CD4-positive, CD25-positive, alpha-beta regulatory T cell (primary cell): ENCODE results near the gene LRRC37B. TPM values are rescaled to one million over a fixed set of nuclear protein-coding genes. Genes with fewer than 3 reads are reported as not detected.
"Not testable (repeated sequence)": the region's sequence is repeated elsewhere in the genome, so short reads cannot be mapped to it uniquely, and the experiment has no call there.

Experiments used
- ATAC-seq, 2 donors: fragments of 150-1000 bp; cut with Tn5 transposase; one replicate each; pipeline ENCODE4 v1.10.0; 2021; ENCODE audit warnings: low read depth in 2 of 2, moderate number of reproducible peaks in 2 of 2, moderate library complexity in 1 of 2
- DNase-seq, 3 donors: peaks; one replicate each; pipeline versions ENCODE4 v3.0.0 to v3.0.0-alpha.2; 2012 to 2022; ENCODE audit warnings: mixed read lengths in 1 of 3
- H3K27ac ChIP-seq: one replicate; pipeline ENCODE4 v1.7.0; 2013; ENCODE audit warnings: mild to moderate bottlenecking, low read length; ENCODE audit not compliant: insufficient read depth, poor library complexity, severe bottlenecking
- H3K27me3 ChIP-seq: one replicate; pipeline ENCODE4 v1.7.0; 2013; ENCODE audit warnings: low read length; ENCODE audit not compliant: control insufficient read depth, insufficient read depth
- H3K36me3 ChIP-seq: one replicate; pipeline ENCODE4 v1.7.0; 2013; ENCODE audit warnings: mild to moderate bottlenecking, low read length, moderate library complexity; ENCODE audit not compliant: control insufficient read depth, insufficient read depth
- H3K4me1 ChIP-seq: 2 replicates; pipeline ENCODE4 v1.7.0; 2013; ENCODE audit warnings: mild to moderate bottlenecking, low read length; ENCODE audit not compliant: insufficient read depth, control insufficient read depth, poor library complexity, severe bottlenecking
- H3K4me3 ChIP-seq: one replicate; pipeline ENCODE4 v1.7.0; 2013; ENCODE audit warnings: low read depth, mild to moderate bottlenecking, low read length, moderate library complexity
- H3K9me3 ChIP-seq, 2 experiments: 1 replicate in 1 of 2; 2 replicates in 1 of 2; pipeline ENCODE4 v1.7.0; 2013; ENCODE audit warnings: low read length in 2 of 2, mild to moderate bottlenecking in 1 of 2, moderate library complexity in 1 of 2; ENCODE audit not compliant: control insufficient read depth in 2 of 2
- H3K27ac Mint-ChIP-seq, 3 donors: one replicate each; pipeline ENCODE4 v1.8.0; 2020 to 2022; ENCODE audit warnings: mild to moderate bottlenecking in 3 of 3, mixed read lengths in 3 of 3, moderate library complexity in 2 of 3
- H3K27me3 Mint-ChIP-seq: one replicate; pipeline ENCODE4 v1.8.0; 2022; ENCODE audit warnings: mild to moderate bottlenecking, mixed read lengths
- H3K36me3 Mint-ChIP-seq: one replicate; pipeline ENCODE4 v1.8.0; 2020; ENCODE audit warnings: mixed read lengths
- H3K4me1 Mint-ChIP-seq, 4 donors: one replicate each; pipeline ENCODE4 v1.8.0; 2020 to 2022; ENCODE audit warnings: mixed read lengths in 4 of 4, mild to moderate bottlenecking in 1 of 4
- H3K4me3 Mint-ChIP-seq, 4 donors: one replicate each; pipeline ENCODE4 v1.8.0; 2020 to 2022; ENCODE audit warnings: mild to moderate bottlenecking in 4 of 4, mixed read lengths in 4 of 4, moderate library complexity in 3 of 4
- H3K9me3 Mint-ChIP-seq, 7 donors: one replicate each; pipeline ENCODE4 v1.8.0; 2020 to 2022; ENCODE audit warnings: mixed read lengths in 7 of 7, mild to moderate bottlenecking in 3 of 7, moderate library complexity in 2 of 7
- polyA plus RNA-seq, 4 donors: library from polyadenylated mRNA; unstranded; fragments of 300-500 nt; fragmentation: Illumina TruSeq; gene quantifications; one replicate each; pipeline ENCODE4 v1.2.3, GENCODE V29; 2021
- total RNA-seq: library from RNA; stranded (reverse); gene quantifications from one replicate; pipeline ENCODE4 v1.2.3, GENCODE V29; 2022

Gene LRRC37B
- total and polyA plus RNA-seq, 5 donors from 2014 or later: 11.2 to 112 (median 15.8) TPM

DNA sequence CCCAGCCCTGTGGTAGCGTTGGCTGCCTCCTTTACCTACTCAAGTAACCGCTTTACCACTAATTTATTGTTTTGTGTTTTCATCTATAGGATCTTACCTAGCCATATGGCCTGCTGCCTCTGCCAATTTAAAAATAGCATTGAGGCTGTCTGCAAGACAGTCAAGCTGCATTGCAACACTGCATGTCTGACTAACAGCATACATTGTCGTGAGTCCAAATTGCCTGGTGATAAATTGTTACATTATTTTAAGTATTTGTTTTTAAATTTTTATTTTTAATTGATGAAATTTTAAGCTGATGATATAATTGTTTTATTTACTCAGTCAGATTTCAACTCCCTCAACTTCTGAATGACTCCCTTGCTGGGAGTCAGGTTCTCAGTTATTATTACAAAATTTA lies 38.4 kb downstream of the LRRC37B start:
- DNase-seq, H3K4me1 ChIP-seq, H3K27me3 Mint-ChIP-seq, H3K27ac Mint-ChIP-seq, H3K9me3 ChIP-seq, H3K36me3 Mint-ChIP-seq, H3K4me3 Mint-ChIP-seq, H3K4me1 Mint-ChIP-seq, H3K9me3 Mint-ChIP-seq, H3K27ac ChIP-seq, H3K27me3 ChIP-seq, H3K4me3 ChIP-seq, ATAC-seq: not testable (repeated sequence)
- H3K36me3 ChIP-seq: peaks cover 16% of the 10 kb centered on the region

GRCh38 chr17:32047663-32048062 lies 40.5 kb downstream of the LRRC37B start:
- H3K4me3 ChIP-seq, H3K4me3 Mint-ChIP-seq, H3K36me3 Mint-ChIP-seq, H3K9me3 ChIP-seq, H3K27me3 Mint-ChIP-seq, H3K27ac Mint-ChIP-seq, H3K27me3 ChIP-seq, H3K4me1 Mint-ChIP-seq, DNase-seq, H3K4me1 ChIP-seq, ATAC-seq, H3K27ac ChIP-seq, H3K9me3 Mint-ChIP-seq: not testable (repeated sequence)
- H3K36me3 ChIP-seq: peaks cover 10% of the 10 kb centered on the region

DNA sequence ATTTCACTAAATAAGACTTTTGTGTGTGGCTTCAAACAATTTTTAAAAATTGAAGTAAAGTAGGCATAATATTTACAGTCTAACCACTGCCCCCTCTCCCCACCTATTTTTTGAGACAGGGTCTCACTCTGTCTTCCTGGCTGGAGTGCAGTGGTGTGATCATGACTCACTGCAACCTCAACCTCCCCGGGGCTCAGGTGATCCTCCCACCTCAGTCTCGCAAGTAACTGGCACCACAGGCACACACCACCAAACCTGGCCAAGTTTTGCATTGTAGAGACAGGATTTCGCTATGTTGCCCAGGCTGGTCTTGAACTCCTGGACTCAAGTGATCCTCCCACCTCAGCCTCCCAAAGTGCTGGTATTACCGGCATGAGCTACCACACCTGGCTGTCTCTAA lies 47.8 kb downstream of the LRRC37B start:
- H3K36me3 ChIP-seq, DNase-seq, ATAC-seq, H3K4me1 ChIP-seq, H3K9me3 ChIP-seq, H3K27me3 ChIP-seq, H3K4me3 Mint-ChIP-seq, H3K27ac ChIP-seq, H3K9me3 Mint-ChIP-seq, H3K4me1 Mint-ChIP-seq, H3K27me3 Mint-ChIP-seq, H3K4me3 ChIP-seq, H3K36me3 Mint-ChIP-seq: not testable (repeated sequence)
- peak overlapping the region in 1 of 3 donors; percentile 46 for H3K27ac Mint-ChIP-seq

GRCh38 chr17:32055425-32055824 lies 48.2 kb downstream of the LRRC37B start:
- not testable (repeated sequence) for H3K4me1 Mint-ChIP-seq, H3K36me3 ChIP-seq, H3K27ac ChIP-seq, H3K4me1 ChIP-seq, H3K27me3 Mint-ChIP-seq, ATAC-seq, H3K9me3 ChIP-seq, H3K4me3 Mint-ChIP-seq, H3K9me3 Mint-ChIP-seq, H3K36me3 Mint-ChIP-seq, H3K27me3 ChIP-seq, H3K4me3 ChIP-seq, DNase-seq
- peak overlapping the region in 1 of 3 donors; percentile 9 for H3K27ac Mint-ChIP-seq

GRCh38 chr17:32056500-32056899 lies 49.3 kb downstream of the LRRC37B start:
- H3K9me3 Mint-ChIP-seq, DNase-seq, H3K4me1 Mint-ChIP-seq, H3K27ac Mint-ChIP-seq, H3K4me3 Mint-ChIP-seq, H3K4me3 ChIP-seq, ATAC-seq, H3K9me3 ChIP-seq, H3K27ac ChIP-seq, H3K36me3 ChIP-seq, H3K36me3 Mint-ChIP-seq, H3K27me3 ChIP-seq, H3K27me3 Mint-ChIP-seq, H3K4me1 ChIP-seq: not testable (repeated sequence)

DNA sequence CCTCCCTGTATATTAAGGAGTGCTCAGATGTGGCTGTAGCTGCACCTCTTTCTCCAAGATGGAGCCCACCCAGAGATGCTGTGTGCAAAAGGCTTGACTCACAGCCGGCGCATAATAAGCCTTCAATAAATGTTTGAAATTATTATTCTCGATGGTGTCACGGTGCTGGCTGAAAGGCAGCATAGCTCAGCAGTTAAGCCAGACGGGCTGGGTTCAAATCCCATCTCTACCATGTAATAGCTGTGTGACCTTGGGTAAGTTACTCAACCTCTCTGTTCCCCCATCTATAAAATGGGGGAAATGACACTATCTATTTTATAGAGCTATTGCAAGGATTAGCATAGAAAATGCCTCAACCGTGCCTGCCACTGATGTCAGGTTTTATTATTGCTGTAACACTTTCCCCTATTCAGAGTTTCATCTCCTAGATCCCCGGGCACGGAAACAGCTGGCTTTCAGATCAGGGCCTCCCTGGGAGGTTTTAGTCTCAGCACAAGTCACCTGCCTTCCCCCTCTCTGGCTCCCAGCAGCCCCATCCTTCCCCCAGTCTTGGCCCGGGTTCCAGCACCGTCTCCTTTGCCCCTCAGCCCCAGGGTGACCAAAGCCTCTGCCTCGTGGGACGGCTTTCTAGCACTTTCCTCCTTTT lies 50.4 kb downstream of the LRRC37B start:
- not testable (repeated sequence) for H3K9me3 Mint-ChIP-seq, H3K4me1 Mint-ChIP-seq, H3K27me3 ChIP-seq, H3K9me3 ChIP-seq, DNase-seq, H3K27ac ChIP-seq, H3K27me3 Mint-ChIP-seq, ATAC-seq, H3K36me3 Mint-ChIP-seq, H3K27ac Mint-ChIP-seq, H3K4me3 Mint-ChIP-seq, H3K36me3 ChIP-seq, H3K4me1 ChIP-seq, H3K4me3 ChIP-seq

DNA sequence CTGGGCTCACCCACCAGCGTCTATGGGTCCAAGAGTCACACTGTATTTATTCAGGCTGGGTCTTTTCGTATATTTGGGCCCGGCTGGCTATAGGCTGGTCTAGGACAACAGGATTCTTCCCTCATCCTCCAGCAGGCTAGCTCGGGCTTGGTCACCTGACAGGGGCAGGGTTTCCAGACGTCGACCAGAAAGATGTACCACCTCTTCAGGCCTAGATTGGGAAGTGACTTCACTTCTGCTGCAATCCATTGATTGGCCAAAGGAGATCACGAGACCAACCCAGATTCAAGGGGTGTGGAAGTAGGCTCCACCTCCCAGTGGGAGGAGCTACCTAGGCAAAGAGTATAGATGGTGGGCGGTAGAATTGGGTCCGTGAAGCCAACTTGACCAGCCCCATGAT lies 53.5 kb downstream of the LRRC37B start:
- H3K36me3 Mint-ChIP-seq, H3K4me1 Mint-ChIP-seq, H3K9me3 ChIP-seq, H3K4me3 ChIP-seq, H3K27me3 Mint-ChIP-seq, H3K27ac ChIP-seq, H3K27me3 ChIP-seq, H3K4me1 ChIP-seq, H3K36me3 ChIP-seq, H3K9me3 Mint-ChIP-seq, DNase-seq, H3K4me3 Mint-ChIP-seq, H3K27ac Mint-ChIP-seq: not testable (repeated sequence)
- peak in 1 of 2 donors; percentile 65 for ATAC-seq

DNA sequence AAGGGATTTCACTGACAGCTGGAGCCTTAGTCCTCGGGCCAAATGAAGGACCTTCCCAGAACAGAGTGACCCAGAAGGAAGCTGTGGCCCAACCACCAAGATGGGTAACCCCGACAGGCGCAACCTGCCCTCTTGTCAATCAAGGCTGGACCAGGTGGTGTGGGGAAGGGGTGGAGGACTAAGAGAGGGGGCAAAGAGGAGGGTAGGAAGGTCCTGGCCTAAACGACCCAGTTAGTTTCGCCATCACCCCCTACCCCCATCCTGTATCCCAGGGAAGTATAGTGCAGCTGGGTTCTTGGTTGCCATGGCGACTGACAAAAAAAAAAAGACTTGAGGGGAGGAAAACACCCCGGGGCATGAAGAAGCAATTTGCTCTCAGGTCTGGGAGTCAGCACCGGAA lies 54.7 kb downstream of the LRRC37B start:
- not testable (repeated sequence) for H3K9me3 ChIP-seq, H3K4me1 Mint-ChIP-seq, H3K36me3 ChIP-seq, H3K27ac ChIP-seq, H3K36me3 Mint-ChIP-seq, ATAC-seq, H3K27me3 ChIP-seq, DNase-seq, H3K4me1 ChIP-seq, H3K27me3 Mint-ChIP-seq, H3K9me3 Mint-ChIP-seq, H3K4me3 ChIP-seq
- Mint-ChIP-seq H3K27ac (peak overlapping the region in 1 of 3 donors; percentile 51), H3K4me3 (peak overlapping the region in 1 of 4 donors; percentile 46)
